Breast epithelium (tissue), 4 donors: Measurements from ENCODE around the gene CYTH3. TPM values are rescaled to one million over a fixed set of nuclear protein-coding genes. Genes with fewer than 3 reads are reported as not detected.

Experiments
- DNase-seq, 2 donors: peaks; one replicate each; pipeline ENCODE4 v3.0.0-alpha.2; 2019; ENCODE audit warnings: low spot score in 2 of 2
- H3K27ac ChIP-seq, 2 donors: fragments of 200-600 bp; sonication (generic) in 1 of 2; one replicate each; pipeline ENCODE4 v1.5.1; 2016 to 2019; ENCODE audit warnings: mild to moderate bottlenecking in 1 of 2
- H3K27me3 ChIP-seq, 2 donors: fragments of 200-600 bp; sonication (generic) in 1 of 2; one replicate each; pipeline versions ENCODE4 v1.5.1 to v1.6.0; 2017 to 2019; ENCODE audit warnings: control low read depth in 1 of 2, mild to moderate bottlenecking in 1 of 2
- H3K36me3 ChIP-seq: fragments of 200-600 bp; one replicate; pipeline ENCODE4 v1.5.1; 2019
- H3K4me1 ChIP-seq, 2 donors: fragments of 200-600 bp; sonication (generic); one replicate each; pipeline ENCODE4 v1.5.1; 2016 to 2019; ENCODE audit warnings: control low read depth in 1 of 2
- H3K4me3 ChIP-seq, 3 donors: fragments of 200-600 bp; sonication (generic); 1 replicate in 2 of 3; 2 replicates in 1 of 3; pipeline ENCODE4 v1.5.1; 2016 to 2019; ENCODE audit warnings: mild to moderate bottlenecking in 3 of 3, moderate library complexity in 2 of 3
- H3K9me3 ChIP-seq, 2 donors: fragments of 200-600 bp; sonication (generic) in 1 of 2; one replicate each; pipeline ENCODE4 v1.5.1; 2016 to 2019; ENCODE audit warnings: control low read depth in 1 of 2
- CTCF ChIP-seq, 3 donors: fragments of 450-650 bp; IDR thresholded peaks; one replicate each; pipeline ENCODE4 v1.5.1; 2016 to 2017; ENCODE audit warnings: antibody characterized with exemption in 3 of 3, mild to moderate bottlenecking in 3 of 3, moderate library complexity in 3 of 3
- POLR2A ChIP-seq: fragments of 450-650 bp; IDR thresholded peaks from one replicate; pipeline ENCODE4 v1.6.1; 2016; ENCODE audit warnings: antibody characterized with exemption, mild to moderate bottlenecking, moderate library complexity
- POLR2AphosphoS5 ChIP-seq, 3 donors: sonication (generic); formaldehyde crosslinking; IDR thresholded peaks; one replicate each; pipeline ENCODE4 v1.6.1; 2017; ENCODE audit warnings: antibody characterized with exemption in 3 of 3
- intact Hi-C: fragments of 100-400 bp; cut with DNase I; formaldehyde crosslinking; loops from one replicate; pipeline ENCODE4 v1.15.1; 2023; ENCODE audit warnings: low total_unique reads
- total RNA-seq, 3 donors: library from RNA; depleted of rRNA; stranded (reverse); fragments of >200 nt; gene quantifications; one replicate each; pipeline ENCODE4 v1.1.0, GENCODE V29; 2016

CYTH3 gene
- total RNA-seq, 3 donors from 2014 or later = 23.6 to 46.4 (median 33.4) TPM

GRCh38 chr7:6246251-6246917 is 26.0 kb downstream of the CYTH3 start:
- Histone ChIP-seq H3K27ac (no peak overlapping the region), H3K27me3 (no peaks in the 10 kb centered on the region), H3K36me3 (no peaks in the 10 kb centered on the region), H3K4me1 (no peaks in the 10 kb centered on the region), H3K4me3 (no peak overlapping the region), H3K9me3 (no peaks in the 10 kb centered on the region)
- TF ChIP-seq POLR2A (no peak), POLR2AphosphoS5 (IDR thresholded peaks at IDR 0.05) (no peak), CTCF (IDR thresholded peaks at IDR 0.05) (no peak)
- intact Hi-C loops = no loop called here
- no peak for DNase-seq

- Histone ChIP-seq H3K27me3 (no peaks in the 10 kb centered on the region), H3K36me3 (no peaks in the 10 kb centered on the region), H3K27ac (no peak overlapping the region), H3K4me1 (no peaks in the 10 kb centered on the region), H3K4me3 (no peak overlapping the region), H3K9me3 (no peaks in the 10 kb centered on the region)
- intact Hi-C loops = no loop called here
- no peak for DNase-seq
- TF ChIP-seq CTCF (IDR thresholded peaks at IDR 0.05) (no peak), POLR2A (no peak), POLR2AphosphoS5 (IDR thresholded peaks at IDR 0.05) (no peak)
These were observed 28.4 kb downstream of the CYTH3 start for GRCh38 chr7:6244021-6244420.

- Histone ChIP-seq H3K27me3 (no peaks in the 10 kb centered on the region), H3K27ac (no peak overlapping the region), H3K36me3 (no peaks in the 10 kb centered on the region), H3K4me3 (no peak overlapping the region), H3K9me3 (no peaks in the 10 kb centered on the region), H3K4me1 (no peaks in the 10 kb centered on the region)
- DNase-seq = no peak
- intact Hi-C loops = no loop called here
- TF ChIP-seq POLR2AphosphoS5 (IDR thresholded peaks at IDR 0.05) (no peak), CTCF (IDR thresholded peaks at IDR 0.05) (no peak), POLR2A (no peak)
These were observed 29.3 kb downstream of the CYTH3 start for GRCh38 chr7:6243168-6243567.

- no peak for DNase-seq
- Histone ChIP-seq H3K4me3 (no peak overlapping the region), H3K27me3 (no peaks in the 10 kb centered on the region), H3K36me3 (no peaks in the 10 kb centered on the region), H3K4me1 (no peaks in the 10 kb centered on the region), H3K9me3 (no peaks in the 10 kb centered on the region), H3K27ac (no peak overlapping the region)
- intact Hi-C loops = no loop called here
- TF ChIP-seq CTCF (IDR thresholded peaks at IDR 0.05) (no peak), POLR2A (no peak), POLR2AphosphoS5 (IDR thresholded peaks at IDR 0.05) (no peak)
These were observed 29.9 kb downstream of the CYTH3 start for GRCh38 chr7:6242561-6242960.

GRCh38 chr7:6241607-6241973 is 30.8 kb downstream of the CYTH3 start:
- DNase-seq = no peak
- intact Hi-C loops = no loop called here
- H3K27me3 ChIP-seq = no peaks in the 10 kb centered on the region
- H3K4me1 ChIP-seq = no peaks in the 10 kb centered on the region
- H3K4me3 ChIP-seq = no peak overlapping the region
- TF ChIP-seq POLR2A (no peak), POLR2AphosphoS5 (IDR thresholded peaks at IDR 0.05) (no peak), CTCF (IDR thresholded peaks at IDR 0.05) (no peak)
- H3K36me3 ChIP-seq = no peaks in the 10 kb centered on the region
- H3K27ac ChIP-seq = no peak overlapping the region
- H3K9me3 ChIP-seq = no peaks in the 10 kb centered on the region
